Left forelimb (tissue), 1 donor: ENCODE measurements around the gene MGAM2.

ENCODE experiments used
- DNase-seq: peaks from one replicate; pipeline ENCODE4 v3.0.0-alpha.2; 2018; ENCODE audit warnings: low spot score

Gene MGAM2

GRCh38 chr7:142123184-142123583, 11.7 kb downstream of the MGAM2 start:
- DNase-seq: no peak

GRCh38 chr7:142125256-142125955, 13.9 kb downstream of the MGAM2 start:
- no peak for DNase-seq

- no peak for DNase-seq
These were observed 18.7 kb downstream of the MGAM2 start for GRCh38 chr7:142130267-142130666.

- no peak for DNase-seq
These were observed 20.1 kb downstream of the MGAM2 start for GRCh38 chr7:142131439-142132185.

GRCh38 chr7:142133731-142134148, 22.2 kb downstream of the MGAM2 start:
- no peak for DNase-seq

- no peak for DNase-seq
These were observed 23.4 kb downstream of the MGAM2 start for GRCh38 chr7:142134909-142135308.

- no peak for DNase-seq
These were observed 27.5 kb downstream of the MGAM2 start for GRCh38 chr7:142138996-142139395.

GRCh38 chr7:142139597-142140400, 28.3 kb downstream of the MGAM2 start:
- no peak for DNase-seq

GRCh38 chr7:142140401-142140959, 29.0 kb downstream of the MGAM2 start:
- DNase-seq: no peak

- no peak for DNase-seq
These were observed 31.2 kb downstream of the MGAM2 start for GRCh38 chr7:142142702-142143101.

GRCh38 chr7:142146124-142146523, 34.6 kb downstream of the MGAM2 start:
- DNase-seq: no peak

GRCh38 chr7:142150356-142150755, 38.8 kb downstream of the MGAM2 start:
- no peak for DNase-seq

- no peak for DNase-seq
These were observed 39.4 kb downstream of the MGAM2 start for GRCh38 chr7:142150869-142151268.

- DNase-seq: no peak
These were observed 40.6 kb downstream of the MGAM2 start for GRCh38 chr7:142152076-142152475.

- no peak for DNase-seq
These were observed 41.9 kb downstream of the MGAM2 start for GRCh38 chr7:142153400-142153799.

GRCh38 chr7:142158736-142159496, 47.4 kb downstream of the MGAM2 start:
- DNase-seq: no peak

- no peak for DNase-seq
These were observed 50.4 kb downstream of the MGAM2 start for GRCh38 chr7:142161921-142162320.

GRCh38 chr7:142168746-142169145, 57.2 kb downstream of the MGAM2 start:
- no peak for DNase-seq

- DNase-seq: no peak
These were observed 61.4 kb downstream of the MGAM2 start for GRCh38 chr7:142172932-142173331.

- no peak for DNase-seq
These were observed 62.9 kb downstream of the MGAM2 start for GRCh38 chr7:142174441-142174840.

- DNase-seq: no peak
These were observed 64.1 kb downstream of the MGAM2 start for GRCh38 chr7:142175594-142175993.

GRCh38 chr7:142176901-142177300, 65.4 kb downstream of the MGAM2 start:
- DNase-seq: no peak
